ENCODE results near the gene MUL1. TPM values are rescaled to one million over a fixed set of nuclear protein-coding genes. Genes with fewer than 3 reads are reported as not detected.
A peak's percentile ranks its signal among the peaks of the same experiment; 100 is the strongest.

The MUL1 gene
- total RNA-seq, 1 experiment from 2014 or later: 21.9 TPM

DNA sequence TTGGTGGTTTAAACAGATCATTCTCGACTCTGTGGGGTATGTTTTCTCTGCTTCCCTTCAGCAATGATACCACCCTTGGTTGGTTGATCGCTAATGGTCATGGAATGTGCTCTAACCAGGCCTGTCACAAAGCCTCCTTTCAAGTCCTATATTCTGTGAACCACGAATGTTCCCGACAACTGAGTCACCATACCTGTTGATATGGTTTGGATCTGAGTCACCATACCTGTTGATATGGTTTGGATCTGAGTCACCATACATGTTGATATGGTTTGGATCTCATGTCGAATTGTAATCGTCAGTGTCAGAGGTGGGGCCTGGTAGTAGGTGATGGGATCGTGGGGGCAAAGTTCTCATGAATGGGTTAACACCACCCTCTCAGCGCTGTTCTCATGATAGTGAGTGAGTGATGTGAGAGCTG, 11.7 kb downstream of the MUL1 start (continued):
- no peak for TF ChIP-seq ZNF416 (CRISPR knock-in tag; IDR thresholded peaks at IDR 0.05)
- no peak for TF ChIP-seq CREB1 (CRISPR knock-in tag; IDR thresholded peaks at IDR 0.05)
- no peak for TF ChIP-seq ELF4 (CRISPR knock-in tag; IDR thresholded peaks at IDR 0.05; ENCODE audit: low read depth)
- TF ChIP-seq ERG (CRISPR knock-in tag; IDR thresholded peaks at IDR 0.05): no peak
- no peak for TF ChIP-seq ZNF425 (CRISPR knock-in tag; conservative IDR thresholded peaks at IDR 0.05)
- no peak for TF ChIP-seq GRHL2 (CRISPR knock-in tag; IDR thresholded peaks at IDR 0.05; ENCODE audit: insufficient replicate concordance, severe bottlenecking)

DNA sequence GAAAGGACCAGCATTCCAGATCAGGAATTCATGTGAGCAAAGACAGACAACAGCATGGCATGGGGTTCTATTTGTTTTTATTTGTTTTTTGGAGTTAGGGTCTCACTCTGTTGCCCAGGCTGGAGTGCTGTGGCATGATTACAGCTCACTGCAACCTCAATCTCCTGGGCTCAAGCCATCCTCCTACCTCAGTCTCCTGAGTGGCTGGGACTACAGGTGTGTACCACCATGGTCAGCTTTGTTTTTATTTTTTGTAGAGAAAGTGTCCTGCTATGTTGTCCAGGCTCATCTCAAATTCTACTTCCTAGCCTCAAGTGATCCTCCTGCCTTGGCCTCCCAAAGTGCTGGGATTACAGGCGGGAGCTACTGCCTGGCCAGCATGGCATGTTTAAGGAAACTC, 12.3 kb downstream of the MUL1 start:
- Mint-ChIP-seq H3K4me1 (peaks cover 4% of the 10 kb centered on the region), H3K27ac (no peak overlapping the region), H3K9me3 (no peaks in the 10 kb centered on the region), H3K4me3 (no peak overlapping the region), H3K27me3 (ENCODE audit: low read depth) (peaks cover 7% of the 10 kb centered on the region), H3K36me3 (peaks cover 6% of the 10 kb centered on the region)
- ChIA-PET CTCF (interaction anchor here (1.2 to 4.4 kb wide), 8 partner anchors 11 to 316 kb away, joined by 4 to 42 read pairs (median 10); partner anchors contain the start of gene CAMK2N1), POLR2A (no interaction called here)
- TF ChIP-seq ARID4B (CRISPR knock-in tag; IDR thresholded peaks at IDR 0.05; ENCODE audit: borderline replicate concordance) (no peak), RORB (CRISPR knock-in tag; IDR thresholded peaks at IDR 0.05) (no peak), SMAD4 (CRISPR knock-in tag; IDR thresholded peaks at IDR 0.05) (no peak), USF1 (CRISPR knock-in tag; IDR thresholded peaks at IDR 0.05) (no peak), ZNF121 (CRISPR knock-in tag; IDR thresholded peaks at IDR 0.05) (peak; percentile 16; the same call in 1 of the 2 replicates), CREB1 (CRISPR knock-in tag; IDR thresholded peaks at IDR 0.05) (no peak)
- ATAC-seq: no peak
- DNase-seq (ENCODE audit: low spot score): no peak

DNA sequence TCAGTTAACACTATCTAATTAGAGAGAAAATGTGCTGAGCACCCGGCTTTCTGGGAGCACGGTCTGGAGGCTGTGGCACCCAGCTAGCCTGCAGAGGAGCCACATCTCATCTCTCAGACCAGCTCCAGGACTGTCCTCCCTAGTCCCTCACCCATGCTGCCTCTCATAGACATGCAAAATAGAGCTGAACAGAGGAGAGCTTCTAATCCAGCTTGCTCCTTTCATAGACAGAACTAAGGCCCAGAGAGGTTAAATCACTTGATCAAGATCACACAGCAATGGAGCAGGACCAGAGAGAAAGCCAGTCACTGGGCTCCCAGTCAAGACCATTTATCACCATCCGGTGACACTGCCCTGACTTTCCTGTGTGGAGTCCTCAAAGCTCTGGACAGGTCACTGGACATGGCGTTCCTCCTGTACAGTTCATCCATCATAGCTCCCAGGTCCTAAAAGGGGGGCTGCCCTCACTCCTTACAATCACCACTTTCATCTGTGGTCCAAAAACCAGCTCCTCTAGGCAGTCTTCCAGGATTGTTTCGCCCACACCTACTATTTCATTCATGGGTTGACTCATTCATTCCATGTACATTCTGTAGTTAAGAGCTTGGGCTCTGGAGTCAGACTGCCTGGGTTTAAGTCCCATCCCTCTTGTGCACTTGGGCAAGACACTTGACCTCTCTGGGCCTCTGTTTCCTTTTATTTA, 13.2 kb downstream of the MUL1 start:
- Mint-ChIP-seq H3K9me3 (no peaks in the 10 kb centered on the region), H3K4me1 (peaks cover 4% of the 10 kb centered on the region), H3K36me3 (no peaks in the 10 kb centered on the region), H3K27ac (no peak overlapping the region), H3K4me3 (no peak overlapping the region), H3K27me3 (ENCODE audit: low read depth) (peaks cover 14% of the 10 kb centered on the region)
- TF ChIP-seq FOXP4 (CRISPR knock-in tag; IDR thresholded peaks at IDR 0.05): no peak
- TF ChIP-seq NFYB (CRISPR knock-in tag; conservative IDR thresholded peaks at IDR 0.05; ENCODE audit: low read depth): no peak
- TF ChIP-seq ZMAT4 (CRISPR knock-in tag; IDR thresholded peaks at IDR 0.05): no peak
- peak; percentile 72; the same call in 1 of the 2 replicates for TF ChIP-seq ZNF263 (CRISPR knock-in tag; IDR thresholded peaks at IDR 0.05; ENCODE audit: low read depth)
- no peak for TF ChIP-seq ESRRA (CRISPR knock-in tag; IDR thresholded peaks at IDR 0.05; ENCODE audit: borderline replicate concordance)
- ATAC-seq: peak; percentile 6; the same call in 1 of the 2 replicates
- DNase-seq (ENCODE audit: low spot score): no peak
- ChIA-PET CTCF (interaction anchor here (0.6 to 4.4 kb wide), 20 partner anchors 10 to 1561 kb away, joined by 3 to 42 read pairs (median 5); partner anchors contain the start of genes CAMK2N1, MUL1 and VWA5B1), POLR2A (no interaction called here)

All from WTC11 (cell line).